Activated T-cell treated with anti-CD3 and anti-CD28 coated beads for 24 hours (primary cell): ENCODE measurements around the gene LPAR5.

Experiments used
- DNase-seq: peaks from one replicate; pipeline ENCODE4 v3.0.0-alpha.2; 2020; ENCODE audit warnings: low read depth

The LPAR5 gene

GRCh38 chr12:6635856-6636531, at the start of gene LPAR5:
Gene LPAR5, minus strand, starts transcription at chr12:6635959. Its CDS starts 14,711 bp downstream, at chr12:6621248.
- DNase-seq, result no peak

- DNase-seq, result peak; percentile 38
Observed at GRCh38 chr12:6684609-6685008, 48.9 kb upstream of the LPAR5 start.

GRCh38 chr12:6676962-6677361, 41.2 kb upstream of the LPAR5 start:
- no peak for DNase-seq

- no peak for DNase-seq
Observed at GRCh38 chr12:6672143-6672542, 36.4 kb upstream of the LPAR5 start.

GRCh38 chr12:6667559-6668210, 31.9 kb upstream of the LPAR5 start:
- no peak for DNase-seq

DNA sequence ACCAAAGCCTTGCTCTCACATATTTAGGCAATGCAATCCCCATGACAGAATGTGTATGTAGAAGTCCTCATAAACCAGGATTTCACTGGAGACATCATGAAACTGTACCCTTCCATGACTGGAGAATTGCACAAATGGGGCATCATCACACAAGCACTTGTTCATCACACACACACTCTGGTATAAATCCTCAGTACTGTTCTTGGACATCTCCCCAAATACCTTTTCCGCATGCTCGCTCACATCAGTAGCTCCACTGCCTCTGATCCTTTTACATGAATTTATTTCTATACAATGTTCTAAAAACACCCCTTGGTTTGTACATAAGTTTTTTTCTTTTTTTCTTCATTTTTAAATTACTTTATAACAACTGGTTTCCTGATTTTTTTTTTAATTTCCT, 30.5 kb upstream of the LPAR5 start:
- no peak for DNase-seq

- DNase-seq, result no peak
Observed at GRCh38 chr12:6664902-6665301, 29.1 kb upstream of the LPAR5 start.

GRCh38 chr12:6662906-6663742, 27.4 kb upstream of the LPAR5 start, which contains the start of gene ING4:
Gene ING4, minus strand, starts transcription at chr12:6663119. Its CDS starts 18 bp downstream, at chr12:6663101.
- DNase-seq, result peak; percentile 92

DNA sequence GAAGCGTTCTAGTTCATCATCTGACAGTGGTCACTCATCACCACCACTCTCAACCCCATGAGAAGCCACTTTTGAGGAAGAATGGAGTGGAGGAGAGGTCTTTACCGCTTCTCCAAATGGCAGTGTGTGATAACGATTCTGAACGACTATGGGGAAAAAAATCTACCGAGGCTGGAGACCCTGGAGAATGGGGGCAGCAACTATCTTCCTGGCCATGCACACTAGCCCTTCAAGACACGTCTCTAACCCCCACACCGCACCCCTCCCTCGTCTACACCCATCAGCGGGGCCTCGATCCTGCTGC, 26.8 kb upstream of the LPAR5 start:
- DNase-seq, result no peak

GRCh38 chr12:6653987-6654386, 18.2 kb upstream of the LPAR5 start:
- no peak for DNase-seq

GRCh38 chr12:6653342-6653741, 17.6 kb upstream of the LPAR5 start:
- DNase-seq, result no peak

GRCh38 chr12:6652391-6652790, 16.6 kb upstream of the LPAR5 start:
- no peak for DNase-seq

- no peak for DNase-seq
Observed at GRCh38 chr12:6650832-6651231, 15.1 kb upstream of the LPAR5 start.

- no peak for DNase-seq
Observed at GRCh38 chr12:6647083-6647604, 11.4 kb upstream of the LPAR5 start, which contains the start of gene ACRBP. Gene ACRBP, minus strand, starts transcription at chr12:6647432. Its CDS starts 66 bp downstream, at chr12:6647366.

- DNase-seq, result no peak
Observed at GRCh38 chr12:6646276-6647082, 10.7 kb upstream of the LPAR5 start.

DNA sequence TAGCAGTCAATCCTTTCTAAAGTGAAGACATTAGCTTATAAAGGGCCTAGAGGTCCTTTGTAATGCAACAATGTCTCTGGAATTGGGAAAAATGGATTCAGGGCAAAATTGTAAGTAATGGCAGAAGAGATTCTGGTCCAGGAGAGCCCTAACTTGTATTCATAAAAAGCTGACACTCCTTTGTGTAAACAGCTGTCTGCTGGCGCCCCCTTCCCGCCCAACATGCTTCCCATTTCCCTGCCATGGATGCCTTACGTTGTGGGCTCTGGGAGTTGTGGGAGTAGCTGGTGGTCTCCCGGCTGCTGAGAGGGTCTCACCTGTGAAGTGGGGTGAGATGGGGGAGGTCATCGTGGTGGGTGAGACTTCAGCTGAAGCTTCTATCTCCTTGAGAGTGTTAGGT, 9.1 kb upstream of the LPAR5 start:
- DNase-seq, result no peak

DNA sequence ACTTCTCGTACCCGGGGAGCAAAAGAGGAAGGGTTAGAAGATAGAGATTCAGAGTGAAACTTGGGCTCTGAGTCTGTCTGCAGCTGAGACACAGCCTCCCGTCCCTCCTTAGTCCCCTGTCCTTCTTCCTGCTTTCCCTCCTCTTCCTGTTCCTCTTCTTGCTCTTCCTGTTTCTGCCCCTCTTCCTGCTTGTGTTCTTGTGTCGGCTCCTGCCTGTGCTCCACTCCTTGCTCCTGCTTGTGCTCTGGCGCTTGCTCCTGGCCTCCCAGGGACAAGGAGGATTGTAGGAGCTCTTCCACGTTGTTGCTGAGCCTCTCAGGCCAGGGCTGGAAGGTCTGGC, 8.5 kb upstream of the LPAR5 start:
- DNase-seq, result no peak

- DNase-seq, result no peak
Observed at GRCh38 chr12:6643569-6644256, 8.0 kb upstream of the LPAR5 start.

- DNase-seq, result no peak
Observed at GRCh38 chr12:6641131-6641530, 5.4 kb upstream of the LPAR5 start.

- no peak for DNase-seq
Observed at GRCh38 chr12:6640497-6640896, 4.7 kb upstream of the LPAR5 start.

DNA sequence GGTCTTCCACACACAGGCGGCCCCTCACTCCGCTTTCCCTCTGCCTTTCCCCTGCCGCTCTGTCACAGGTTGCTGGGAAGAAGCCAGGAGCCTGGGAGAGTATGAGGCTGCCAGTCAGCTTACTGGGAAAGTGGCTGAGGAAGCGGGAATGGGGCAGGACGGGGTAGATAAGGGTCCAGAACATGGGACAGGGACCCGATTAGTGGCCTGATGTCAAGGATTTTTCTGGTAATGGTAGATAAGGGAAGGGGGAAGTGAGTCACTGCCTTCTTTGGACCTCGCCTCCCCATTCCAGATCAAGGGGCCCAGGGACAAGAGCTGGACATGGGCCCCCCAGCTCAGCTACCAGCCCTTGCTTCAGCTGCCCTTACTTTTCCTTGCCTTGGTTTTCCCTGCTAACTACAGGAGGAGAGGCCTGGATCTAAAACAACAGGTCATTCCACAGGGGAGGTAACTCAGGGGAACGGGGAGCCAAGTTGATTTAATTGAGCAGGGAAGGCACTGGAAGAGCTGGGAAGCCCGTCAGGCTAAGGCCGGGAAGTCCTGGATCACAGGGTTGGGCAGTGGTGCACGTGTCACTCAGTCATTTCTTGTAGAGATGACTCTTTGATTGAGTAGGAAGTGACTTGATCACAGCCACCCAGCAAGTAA, 3.5 kb upstream of the LPAR5 start:
- DNase-seq, result no peak
